Karpas-422 (cell line): ENCODE measurements around the gene TTPAL. TPM values are rescaled to one million over a fixed set of nuclear protein-coding genes. Genes with fewer than 3 reads are reported as not detected.

Source experiments
- DNase-seq: peaks from one replicate; pipeline ENCODE4 v3.0.0-alpha.2; 2015
- H2AFZ ChIP-seq: fragments of 200-600 bp; sonication (generic); 2 replicates; pipeline ENCODE4 v1.6.1; 2014; ENCODE audit warnings: antibody characterized with exemption, low read length, mixed read lengths
- H3K27ac ChIP-seq: fragments of 200-600 bp; sonication (generic); 2 replicates; pipeline ENCODE4 v1.5.1; 2014; ENCODE audit warnings: mild to moderate bottlenecking, low read length, moderate library complexity
- H3K27me3 ChIP-seq: fragments of 200-600 bp; sonication (generic); 2 replicates; pipeline ENCODE4 v1.6.1; 2014; ENCODE audit warnings: low read length, mixed read lengths
- H3K36me3 ChIP-seq: fragments of 200-600 bp; sonication (generic); 2 replicates; pipeline ENCODE4 v1.6.1; 2014; ENCODE audit warnings: low read length, mixed read lengths; ENCODE audit not compliant: insufficient read depth
- H3K4me1 ChIP-seq: fragments of 200-600 bp; sonication (generic); 2 replicates; pipeline ENCODE4 v1.6.1; 2014; ENCODE audit warnings: mild to moderate bottlenecking, low read length, mixed read lengths
- H3K4me2 ChIP-seq: fragments of 200-600 bp; sonication (generic); 2 replicates; pipeline ENCODE4 v1.6.1; 2014; ENCODE audit warnings: low read length, low read depth, mild to moderate bottlenecking; ENCODE audit not compliant: poor library complexity, severe bottlenecking
- H3K4me3 ChIP-seq: fragments of 200-600 bp; sonication (generic); 2 replicates; pipeline ENCODE4 v1.5.1; 2014; ENCODE audit warnings: mild to moderate bottlenecking, antibody characterized with exemption, low read length, mixed read lengths
- H3K79me2 ChIP-seq: fragments of 200-600 bp; sonication (generic); 2 replicates; pipeline ENCODE4 v1.6.1; 2014; ENCODE audit warnings: mild to moderate bottlenecking, low read length, mixed read lengths
- H3K9ac ChIP-seq: fragments of 200-600 bp; sonication (generic); 2 replicates; pipeline ENCODE4 v1.6.0; 2014; ENCODE audit warnings: low read length
- H3K9me2 ChIP-seq: fragments of 200-600 bp; sonication (generic), shearing (Covaris generic); replicated peaks from 2 replicates; pipeline ENCODE4 v1.6.0; 2014; ENCODE audit warnings: mild to moderate bottlenecking, low read length, moderate library complexity; ENCODE audit not compliant: insufficient read depth
- H3K9me3 ChIP-seq: fragments of 300-700, 200-600 bp; sonication (generic); 2 replicates; pipeline ENCODE4 v1.6.1; 2014; ENCODE audit warnings: low read length, mixed read lengths
- H4K20me1 ChIP-seq: fragments of 200-600 bp; sonication (generic); 2 replicates; pipeline ENCODE4 v1.6.1; 2014; ENCODE audit warnings: mild to moderate bottlenecking, antibody characterized with exemption, low read length, low read depth; ENCODE audit not compliant: insufficient read depth
- total RNA-seq: library from RNA; depleted of rRNA; stranded (reverse); fragments of >200 nt; shearing (Covaris generic); gene quantifications from 2 replicates; pipeline ENCODE4 v1.2.3, GENCODE V29; 2014; ENCODE audit warnings: low replicate concordance; rRNA removed

Gene TTPAL
- total RNA-seq, result 10.2 and 24.4 TPM in 2 replicates

- Histone ChIP-seq H3K4me3 (peak within 1 kb of the TSS; percentile 72), H3K4me1 (peaks cover 25% of the 10 kb centered on the region)
These were observed at the start of gene TTPAL for GRCh38 chr20:44475694-44476560. TTPAL (plus strand) TSS chr20:44475874; CDS start chr20:44480000, 4,126 bp downstream.

GRCh38 chr20:44425923-44426322 is 49.8 kb upstream of the TTPAL start:
- Histone ChIP-seq H3K4me2 (no peak overlapping the region), H3K27ac (no peak overlapping the region), H3K9ac (no peak overlapping the region), H3K27me3 (no peaks in the 10 kb centered on the region), H3K4me1 (no peaks in the 10 kb centered on the region), H3K9me3 (no peaks in the 10 kb centered on the region), H3K4me3 (no peak overlapping the region), H2AFZ (no peak overlapping the region), H4K20me1 (no peaks in the 10 kb centered on the region), H3K9me2 (no peaks in the 10 kb centered on the region), H3K36me3 (no peaks in the 10 kb centered on the region), H3K79me2 (no peaks in the 10 kb centered on the region)
- DNase-seq, result no peak

More at GRCh38 chr20:44475694-44476560, at the start of gene TTPAL:
- Histone ChIP-seq H3K9me2 (no peaks in the 10 kb centered on the region), H3K79me2 (peaks cover 29% of the 10 kb centered on the region), H3K36me3 (peaks cover 5% of the 10 kb centered on the region; the same call in 1 of the 2 replicates), H3K4me2 (peak within 1 kb of the TSS; percentile 76), H4K20me1 (no peaks in the 10 kb centered on the region), H3K27me3 (no peaks in the 10 kb centered on the region), H3K9ac (peak within 1 kb of the TSS; percentile 80), H2AFZ (peak within 1 kb of the TSS; percentile 72), H3K27ac (peak within 1 kb of the TSS; percentile 54), H3K9me3 (no peaks in the 10 kb centered on the region)
- peak; percentile 96 for DNase-seq

- Histone ChIP-seq H4K20me1 (no peaks in the 10 kb centered on the region), H2AFZ (no peak overlapping the region), H3K36me3 (no peaks in the 10 kb centered on the region), H3K9me2 (no peaks in the 10 kb centered on the region), H3K4me2 (no peak overlapping the region), H3K4me1 (no peaks in the 10 kb centered on the region), H3K79me2 (no peaks in the 10 kb centered on the region), H3K9ac (no peak overlapping the region), H3K4me3 (no peak overlapping the region), H3K27ac (no peak overlapping the region), H3K9me3 (no peaks in the 10 kb centered on the region), H3K27me3 (no peaks in the 10 kb centered on the region)
- no peak for DNase-seq
These were observed 48.5 kb upstream of the TTPAL start for GRCh38 chr20:44426879-44427790.

GRCh38 chr20:44427804-44428173 is 47.9 kb upstream of the TTPAL start:
- Histone ChIP-seq H3K27me3 (no peaks in the 10 kb centered on the region), H3K27ac (no peak overlapping the region), H3K4me1 (no peaks in the 10 kb centered on the region), H2AFZ (no peak overlapping the region), H4K20me1 (no peaks in the 10 kb centered on the region), H3K79me2 (no peaks in the 10 kb centered on the region), H3K9me3 (no peaks in the 10 kb centered on the region), H3K9ac (no peak overlapping the region), H3K36me3 (no peaks in the 10 kb centered on the region), H3K9me2 (no peaks in the 10 kb centered on the region), H3K4me2 (no peak overlapping the region), H3K4me3 (no peak overlapping the region)
- DNase-seq, result no peak

- Histone ChIP-seq H3K4me3 (no peak overlapping the region), H3K9me3 (no peaks in the 10 kb centered on the region), H3K36me3 (no peaks in the 10 kb centered on the region), H3K79me2 (no peaks in the 10 kb centered on the region), H3K9me2 (no peaks in the 10 kb centered on the region), H3K9ac (no peak overlapping the region), H4K20me1 (no peaks in the 10 kb centered on the region), H3K4me1 (no peaks in the 10 kb centered on the region), H3K4me2 (no peak overlapping the region), H3K27ac (no peak overlapping the region), H2AFZ (no peak overlapping the region), H3K27me3 (no peaks in the 10 kb centered on the region)
- DNase-seq, result no peak
These were observed 47.3 kb upstream of the TTPAL start for GRCh38 chr20:44428174-44429016.

- no peaks in the 10 kb centered on the region for H3K9me3 ChIP-seq
- no peaks in the 10 kb centered on the region for H3K27me3 ChIP-seq
- H3K27ac ChIP-seq, result no peak overlapping the region
- H3K9me2 ChIP-seq, result no peaks in the 10 kb centered on the region
- no peak overlapping the region for H3K4me2 ChIP-seq
- no peaks in the 10 kb centered on the region for H3K79me2 ChIP-seq
- no peaks in the 10 kb centered on the region for H3K36me3 ChIP-seq
- no peak overlapping the region for H3K4me3 ChIP-seq
- H4K20me1 ChIP-seq, result no peaks in the 10 kb centered on the region
- no peak overlapping the region for H3K9ac ChIP-seq
- H3K4me1 ChIP-seq, result no peaks in the 10 kb centered on the region
- no peak overlapping the region for H2AFZ ChIP-seq
- DNase-seq, result no peak
These were observed 46.7 kb upstream of the TTPAL start for GRCh38 chr20:44429017-44429339.

GRCh38 chr20:44429419-44430269 is 46.0 kb upstream of the TTPAL start:
- no peak overlapping the region for H3K4me2 ChIP-seq
- no peaks in the 10 kb centered on the region for H3K36me3 ChIP-seq
- H3K4me3 ChIP-seq, result no peak overlapping the region
- no peak overlapping the region for H3K27ac ChIP-seq
- H3K27me3 ChIP-seq, result no peaks in the 10 kb centered on the region
- H3K4me1 ChIP-seq, result no peaks in the 10 kb centered on the region
- DNase-seq, result no peak
- H3K9me2 ChIP-seq, result no peaks in the 10 kb centered on the region
- no peaks in the 10 kb centered on the region for H3K79me2 ChIP-seq
- no peaks in the 10 kb centered on the region for H4K20me1 ChIP-seq
- no peak overlapping the region for H3K9ac ChIP-seq
- no peaks in the 10 kb centered on the region for H3K9me3 ChIP-seq
- H2AFZ ChIP-seq, result no peak overlapping the region
